K562 (cell line): ENCODE results near the gene ZC3H8. TPM values are rescaled to one million over a fixed set of nuclear protein-coding genes. Genes with fewer than 3 reads are reported as not detected.

Experiments used
- ATAC-seq: fragments of 200-7000 bp; cut with Tn5 transposase; 3 replicates; pipeline ENCODE4 v1.9.1; 2020; ENCODE audit warnings: moderate library complexity
- BruUV-seq: library from RNA; stranded (reverse); fragments of 400-500 nt; replicated peaks from 2 replicates; lab custom pipeline; 2021; lab: Mats Ljungman, UMichigan
- CTCF ChIA-PET: fragments of 300-600 bp; formaldehyde crosslinking; extraction: SDS; loops from one replicate; lab custom pipeline; 2021; ENCODE audit warnings: low intra/inter-chr PET ratio; lab: Yijun Ruan, JAX
- POLR2A ChIA-PET: fragments of 300-600, 350-650 bp; sonication (Branson Sonifier 250); formaldehyde crosslinking; extraction: SDS; loops from one replicate; lab custom pipeline; 2021; ENCODE audit warnings: antibody characterized with exemption, inconsistent platforms; lab: Yijun Ruan, JAX
- DNase-seq, 4 experiments: peaks; one replicate each; pipeline versions ENCODE4 v3.0.0 to v3.0.0-alpha.2; 2011 to 2018; ENCODE audit warnings: low spot score in 3 of 4, mixed read lengths in 3 of 4; ENCODE audit errors: extremely low read depth in 1 of 4
- FAIRE-seq: peaks from 2 replicates; lab custom pipeline; 2011; peaks lifted over from hg19 to GRCh38; lab: Jason Lieb, UNC
- H2AFZ ChIP-seq: 2 replicates; pipeline ENCODE4 v1.6.0; 2011; ENCODE audit warnings: low read depth, low read length, control low read depth, inconsistent platforms
- H3K27ac ChIP-seq: fragments of 200-600 bp; 3 replicates; pipeline ENCODE4 v1.8.0; 2011; ENCODE audit warnings: low read depth, mild to moderate bottlenecking, control low read depth, inconsistent platforms, low read length, moderate library complexity, mixed read lengths; ENCODE audit errors: extremely low read depth
- H3K27me3 ChIP-seq, 2 experiments: fragments of 300-600 bp in 1 of 2; 2 replicates in 1 of 2; 3 replicates in 1 of 2; pipeline versions ENCODE4 v1.6.0 to v1.8.0; 2011; ENCODE audit warnings: inconsistent platforms in 2 of 2, low read length in 2 of 2, mild to moderate bottlenecking in 1 of 2, mixed read lengths in 1 of 2, moderate library complexity in 1 of 2; ENCODE audit not compliant: control insufficient read depth in 2 of 2, insufficient read depth in 2 of 2
- H3K36me3 ChIP-seq: fragments of 300-600 bp; 3 replicates; pipeline ENCODE4 v1.8.0; 2011; ENCODE audit warnings: mild to moderate bottlenecking, low read length, inconsistent platforms; ENCODE audit not compliant: control insufficient read depth, insufficient read depth
- H3K4me1 ChIP-seq, 2 experiments: fragments of 200-600 bp in 1 of 2; replicated peaks in 1 of 2; 2 replicates in 1 of 2; 3 replicates in 1 of 2; pipeline versions ENCODE4 v1.5.1 to v1.8.0; 2011; ENCODE audit warnings: inconsistent platforms in 2 of 2, low read length in 2 of 2, mild to moderate bottlenecking in 1 of 2, mixed read lengths in 1 of 2, moderate library complexity in 1 of 2; ENCODE audit not compliant: control insufficient read depth in 2 of 2, insufficient read depth in 2 of 2
- H3K4me2 ChIP-seq: 2 replicates; pipeline ENCODE4 v1.6.1; 2011; ENCODE audit warnings: low read length, control low read depth, inconsistent platforms, mixed read lengths; ENCODE audit not compliant: insufficient read depth
- H3K4me3 ChIP-seq: fragments of 200-600 bp; sonication (generic), shearing (Covaris generic); 2 replicates; pipeline ENCODE4 v1.5.1; 2016; ENCODE audit warnings: control low read depth, inconsistent platforms
- H3K79me2 ChIP-seq: fragments of 200-600 bp; 3 replicates; pipeline ENCODE4 v1.8.0; 2011; ENCODE audit warnings: low read length, inconsistent platforms; ENCODE audit not compliant: control insufficient read depth, insufficient read depth
- H3K9ac ChIP-seq, 2 experiments: 2 replicates each; pipeline versions ENCODE4 v1.6.0 to v1.6.1; 2011; ENCODE audit warnings: low read depth in 2 of 2, low read length in 2 of 2, control low read depth in 1 of 2, inconsistent platforms in 1 of 2, mild to moderate bottlenecking in 1 of 2, mixed read lengths in 1 of 2; ENCODE audit not compliant: insufficient read depth in 1 of 2
- H3K9me1 ChIP-seq: one replicate; pipeline ENCODE4 v1.6.0; 2011; ENCODE audit warnings: inconsistent platforms, mild to moderate bottlenecking, low read length, moderate library complexity; ENCODE audit not compliant: control insufficient read depth, insufficient read depth
- H3K9me3 ChIP-seq: replicated peaks from 2 replicates; pipeline ENCODE4 v1.5.1; 2011; ENCODE audit warnings: low read depth, low read length, inconsistent platforms; ENCODE audit not compliant: control insufficient read depth, insufficient read depth
- H4K20me1 ChIP-seq: replicated peaks from 2 replicates; pipeline ENCODE4 v1.6.1; 2011; ENCODE audit warnings: low read length, inconsistent platforms, mixed read lengths; ENCODE audit not compliant: control insufficient read depth, insufficient read depth
- BRF1 ChIP-seq: IDR thresholded peaks from 3 replicates; pipeline ENCODE4 v1.6.1; 2011; ENCODE audit warnings: borderline replicate concordance, mild to moderate bottlenecking; ENCODE audit not compliant: insufficient read length; ENCODE audit errors: extremely low read depth
- KDM4B ChIP-seq, 2 experiments: fragments of 450-650 bp in 1 of 2; sonication (generic) in 1 of 2; IDR thresholded peaks; 2 replicates each; pipeline ENCODE4 v1.6.1; 2016 to 2017; ENCODE audit warnings: borderline replicate concordance in 2 of 2, antibody characterized with exemption in 1 of 2, low read depth in 1 of 2, mild to moderate bottlenecking in 1 of 2
- MITF ChIP-seq: IDR thresholded peaks from 2 replicates; pipeline ENCODE4 v1.6.1; 2014; ENCODE audit warnings: antibody characterized with exemption
- NEUROD1 ChIP-seq: fragments of 150-350 bp; IDR thresholded peaks from 2 replicates; pipeline ENCODE4 v1.6.1; 2014; ENCODE audit warnings: borderline replicate concordance, low read length, low read depth; ENCODE audit not compliant: partially characterized antibody
- NFYB ChIP-seq: IDR thresholded peaks from 2 replicates; pipeline ENCODE4 v1.6.1; 2011; ENCODE audit warnings: mild to moderate bottlenecking, moderate library complexity; ENCODE audit not compliant: insufficient read length; ENCODE audit errors: extremely low read depth
- OTX1 ChIP-seq: fragments of 450-650 bp; formaldehyde crosslinking; IDR thresholded peaks from 2 replicates; pipeline ENCODE4 v1.4.0; 2022; ENCODE audit warnings: mild to moderate bottlenecking
- RFX1 ChIP-seq: fragments of 450-650 bp; IDR thresholded peaks from 2 replicates; pipeline ENCODE4 v1.6.1; 2016; ENCODE audit warnings: mild to moderate bottlenecking, moderate library complexity
- ZFP1 ChIP-seq: fragments of 450-650 bp; formaldehyde crosslinking; IDR thresholded peaks from 2 replicates; pipeline ENCODE4 v1.4.0; 2020; ENCODE audit warnings: mild to moderate bottlenecking, mixed read lengths
- ZNF197 ChIP-seq: fragments of 200-800 bp; sonication (Bioruptor generic); IDR thresholded peaks from 2 replicates; pipeline ENCODE4 v1.6.1; 2016; ENCODE audit warnings: low read depth, missing genetic modification characterization, missing compliant biosample characterization
- ZNF239 ChIP-seq: fragments of 250-450 bp; sonication (Bioruptor Pico); IDR thresholded peaks from 2 replicates; pipeline ENCODE4 v1.4.0; 2020; ENCODE audit warnings: mild to moderate bottlenecking
- ZNF318 ChIP-seq, 2 experiments: fragments of 450-650 bp; IDR thresholded peaks; 2 replicates each; pipeline ENCODE4 v1.6.1; 2016; ENCODE audit warnings: mild to moderate bottlenecking in 2 of 2, borderline replicate concordance in 1 of 2, low read depth in 1 of 2, moderate library complexity in 1 of 2
- ZNF77 ChIP-seq: fragments of 250-450 bp; sonication (Bioruptor Pico); IDR thresholded peaks from 2 replicates; pipeline ENCODE4 v1.5.0; 2020
- WGBS: fragments of 100-300 bp; shearing (Covaris generic); methylation state at CpG from one replicate; pipeline ENCODE4 v1.1.6; 2016; ENCODE audit warnings: low coverage, mixed read lengths; ENCODE audit not compliant: insufficient coverage; ENCODE audit errors: missing lambda C conversion rate; 5-methylcytosine and 5-hydroxymethylcytosine counted together
- in situ Hi-C: fragments of 300-500 bp; cut with MboI; formaldehyde crosslinking; loops from 4 replicates; pipeline ENCODE4 v1.15.0; 2018; ENCODE audit warnings: inconsistent platforms, mixed read lengths
- intact Hi-C: fragments of 100-400 bp; cut with micrococcal nuclease; formaldehyde crosslinking; loops from 2 replicates; pipeline ENCODE4 v1.14.2; 2022
- polyA plus RNA-seq, 8 experiments: library from polyadenylated mRNA; depleted of rRNA in 4 of 8; stranded (reverse) in 5 of 8; unstranded in 3 of 8; fragments of >200 nt; fragmentation: Nextera tagmentation in 2 of 8; fragmentation: Illumina TruSeq in 1 of 8; extraction: Ambion mirVana in 2 of 8; extraction: Trizol in 1 of 8; gene quantifications; 2 replicates each; pipeline versions ENCODE4 v1.2.1 to v1.2.3, GENCODE V29; 2011 to 2014; ENCODE audit warnings: inconsistent platforms in 1 of 8, missing spikeins in 1 of 8
- total RNA-seq, 7 experiments: library from RNA; depleted of rRNA in 6 of 7; stranded (reverse); fragments of >200 nt in 6 of 7; fragmentation: Illumina TruSeq in 2 of 7; extraction: Trizol in 2 of 7; gene quantifications; 2 replicates each; pipeline versions ENCODE4 v1.2.1 to v1.2.3, GENCODE V29; 2011 to 2021; ENCODE audit warnings: low replicate concordance in 1 of 7

The ZC3H8 gene
- total and polyA plus RNA-seq, 9 of the 15 experiments (the other 6 are each of a cell fraction or from before 2014, with no cell fraction given) = 11.6 to 41.5 (median 27.5) TPM

GRCh38 chr2:112185131-112185530, 69.7 kb downstream of the ZC3H8 start:
- intact Hi-C loops = no loop called here
- Histone ChIP-seq H3K27me3 (no peaks in the 10 kb centered on the region), H3K9me3 (peaks cover 5% of the 10 kb centered on the region; the same call in 1 of the 2 replicates), H3K36me3 (no peaks in the 10 kb centered on the region), H3K9me1 (no peaks in the 10 kb centered on the region), H3K79me2 (no peaks in the 10 kb centered on the region), H3K4me1 (peaks cover 14 to 21% of the 10 kb centered on the region in 2 experiments), H3K27ac (no peak overlapping the region), H3K4me3 (no peak overlapping the region), H3K9ac (no peak overlapping the region), H2AFZ (no peak overlapping the region), H4K20me1 (no peaks in the 10 kb centered on the region; the same call in 1 of the 2 replicates), H3K4me2 (no peak overlapping the region)
- FAIRE-seq = no peak
- WGBS = 20% methylated on average over 6 of the region's 9 CpGs
- no peak for DNase-seq
- ChIA-PET CTCF (no interaction called here), POLR2A (no interaction called here)
- ATAC-seq = no peak
- no TSS peak for BruUV-seq
- in situ Hi-C loops = no loop called here
- TF ChIP-seq BRF1 = no peak
- no peak for TF ChIP-seq OTX1 (CRISPR knock-in tag)
- no peak for TF ChIP-seq NFYB
- no peak for TF ChIP-seq ZFP1 (CRISPR knock-in tag)
- TF ChIP-seq ZNF77 (CRISPR knock-in tag) = no peak
- no peak for TF ChIP-seq ZNF318 (IDR thresholded peaks at IDR 0.05; ENCODE audit: borderline replicate concordance in 1 of 2, low read depth in 1 of 2)
- TF ChIP-seq KDM4B (IDR thresholded peaks at IDR 0.05; ENCODE audit: borderline replicate concordance in 2 of 2, low read depth in 1 of 2) = no peak
- TF ChIP-seq MITF = no peak
- TF ChIP-seq NEUROD1 = no peak
- no peak for TF ChIP-seq RFX1
- no peak for TF ChIP-seq ZNF197 (CRISPR knock-in tag)
- no peak for TF ChIP-seq ZNF239 (CRISPR knock-in tag)
